Activated CD8-positive, alpha-beta T cell treated with anti-CD3 and anti-CD28 coated beads for 36 hours (primary cell): ENCODE data around the gene NPDC1. TPM values are rescaled to one million over a fixed set of nuclear protein-coding genes. Genes with fewer than 3 reads are reported as not detected.

Experiments used
- ATAC-seq: fragments of 200-7000 bp; cut with Tn5 transposase; one replicate; pipeline ENCODE4 v1.10.0; 2021; ENCODE audit warnings: mild to moderate bottlenecking, moderate library complexity
- CTCF ChIA-PET: fragments of 350-600 bp; sonication (Branson Sonifier 250); formaldehyde crosslinking; loops from one replicate; lab custom pipeline; 2021; ENCODE audit warnings: antibody characterized with exemption; lab: Charles Lee
- POLR2A ChIA-PET: fragments of 350-600 bp; sonication (Branson Sonifier 250); formaldehyde crosslinking; loops from one replicate; lab custom pipeline; 2021; ENCODE audit warnings: antibody characterized with exemption; lab: Charles Lee
- DNase-seq: peaks from one replicate; pipeline ENCODE4 v3.0.0-alpha.2; 2020
- H3K27ac Mint-ChIP-seq: one replicate; pipeline ENCODE4 v1.8.0; 2021; ENCODE audit warnings: mild to moderate bottlenecking, mixed read lengths
- H3K27me3 Mint-ChIP-seq: one replicate; pipeline ENCODE4 v1.8.0; 2021; ENCODE audit warnings: mixed read lengths
- H3K36me3 Mint-ChIP-seq: one replicate; pipeline ENCODE4 v1.8.0; 2021; ENCODE audit warnings: low read depth, mixed read lengths
- H3K4me1 Mint-ChIP-seq: one replicate; pipeline ENCODE4 v1.8.0; 2021; ENCODE audit warnings: low read depth, mixed read lengths
- H3K4me3 Mint-ChIP-seq: one replicate; pipeline ENCODE4 v1.8.0; 2021; ENCODE audit warnings: mild to moderate bottlenecking, moderate library complexity, mixed read lengths
- H3K9me3 Mint-ChIP-seq: one replicate; pipeline ENCODE4 v1.8.0; 2021; ENCODE audit warnings: mixed read lengths
- intact Hi-C: fragments of 100-400 bp; cut with micrococcal nuclease; formaldehyde crosslinking; loops from one replicate; pipeline ENCODE4 v1.10.0; 2022
- total RNA-seq, 2 experiments: library from RNA; stranded (reverse); gene quantifications; one replicate each; pipeline ENCODE4 v1.2.3, GENCODE V29; 2021
- TF ChIP-seq, protein P1 (sequence below): fragments of 200-600 bp; IDR thresholded peaks from one replicate; pipeline ENCODE4 v1.8.0; 2022; ENCODE audit warnings: antibody characterized with exemption, mild to moderate bottlenecking

NPDC1 gene
- total RNA-seq, 2 experiments from 2014 or later: 18.2 to 21.2 TPM

DNA sequence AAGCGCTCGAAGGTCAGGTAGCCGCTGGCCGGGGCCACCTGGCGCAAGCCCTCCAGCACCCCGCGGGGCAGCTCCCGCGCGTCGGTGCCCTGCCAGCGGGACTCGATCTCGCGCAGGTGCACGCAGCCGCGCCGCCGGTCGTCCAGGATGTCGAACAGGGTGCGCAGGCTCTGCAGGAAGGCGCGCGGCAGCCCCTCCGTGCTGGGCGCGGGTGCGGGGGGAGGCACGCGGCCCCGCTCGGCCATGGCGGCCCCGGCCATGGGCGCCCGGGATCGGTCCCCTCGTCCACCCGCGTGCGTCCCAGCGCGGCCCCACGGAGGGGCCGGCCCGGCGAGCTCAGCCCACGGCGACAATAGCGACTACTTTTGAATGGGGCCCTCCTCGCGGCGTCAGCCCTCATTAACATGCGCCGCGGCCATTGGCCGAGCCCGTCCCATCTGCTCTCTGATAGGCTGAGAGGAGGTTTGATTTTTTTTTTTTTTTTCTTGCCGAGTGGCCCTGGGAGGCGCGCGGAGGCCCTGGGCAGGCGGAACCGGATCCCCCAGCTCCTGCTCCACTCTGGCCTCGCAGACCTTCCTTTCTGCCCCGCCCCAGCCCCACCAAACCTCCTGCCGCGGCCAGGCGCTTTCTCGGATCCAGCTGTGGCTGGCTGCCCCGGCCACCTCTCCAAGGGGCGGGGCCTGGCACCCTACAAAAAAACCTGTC, 24.4 kb upstream of the NPDC1 start, which contains the start of gene SAPCD2:
SAPCD2 (minus strand) TSS at position 357 of the 705 bp plus-strand sequence; CDS start at position 260, 97 bp downstream.
- Mint-ChIP-seq H3K27ac (peak within 1 kb of the TSS; percentile 62), H3K4me3 (peak within 1 kb of the TSS; percentile 68), H3K4me1 (peaks cover 7% of the 10 kb centered on the region), H3K36me3 (no peaks in the 10 kb centered on the region), H3K9me3 (no peaks in the 10 kb centered on the region), H3K27me3 (peaks cover 1% of the 10 kb centered on the region)
- TF ChIP-seq, protein P1, sequence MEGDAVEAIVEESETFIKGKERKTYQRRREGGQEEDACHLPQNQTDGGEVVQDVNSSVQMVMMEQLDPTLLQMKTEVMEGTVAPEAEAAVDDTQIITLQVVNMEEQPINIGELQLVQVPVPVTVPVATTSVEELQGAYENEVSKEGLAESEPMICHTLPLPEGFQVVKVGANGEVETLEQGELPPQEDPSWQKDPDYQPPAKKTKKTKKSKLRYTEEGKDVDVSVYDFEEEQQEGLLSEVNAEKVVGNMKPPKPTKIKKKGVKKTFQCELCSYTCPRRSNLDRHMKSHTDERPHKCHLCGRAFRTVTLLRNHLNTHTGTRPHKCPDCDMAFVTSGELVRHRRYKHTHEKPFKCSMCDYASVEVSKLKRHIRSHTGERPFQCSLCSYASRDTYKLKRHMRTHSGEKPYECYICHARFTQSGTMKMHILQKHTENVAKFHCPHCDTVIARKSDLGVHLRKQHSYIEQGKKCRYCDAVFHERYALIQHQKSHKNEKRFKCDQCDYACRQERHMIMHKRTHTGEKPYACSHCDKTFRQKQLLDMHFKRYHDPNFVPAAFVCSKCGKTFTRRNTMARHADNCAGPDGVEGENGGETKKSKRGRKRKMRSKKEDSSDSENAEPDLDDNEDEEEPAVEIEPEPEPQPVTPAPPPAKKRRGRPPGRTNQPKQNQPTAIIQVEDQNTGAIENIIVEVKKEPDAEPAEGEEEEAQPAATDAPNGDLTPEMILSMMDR: no peak
- CTCF ChIA-PET: interaction anchor here (0.8 to 11.3 kb wide), 15 partner anchors 9 to 292 kb away, joined by 3 to 164 read pairs (median 5); partner anchors contain the start of genes ABCA2, FUT7, MAN1B1 and NPDC1
- POLR2A ChIA-PET: interaction anchor here (0.6 to 1.7 kb wide), 11 partner anchors 9 to 170 kb away, joined by 3 to 11 read pairs (median 3); partner anchors contain the start of genes MAN1B1 and TUBB4B
- DNase-seq: peak; percentile 92
- intact Hi-C loops: no loop called here
- ATAC-seq: peak; percentile 87

DNA sequence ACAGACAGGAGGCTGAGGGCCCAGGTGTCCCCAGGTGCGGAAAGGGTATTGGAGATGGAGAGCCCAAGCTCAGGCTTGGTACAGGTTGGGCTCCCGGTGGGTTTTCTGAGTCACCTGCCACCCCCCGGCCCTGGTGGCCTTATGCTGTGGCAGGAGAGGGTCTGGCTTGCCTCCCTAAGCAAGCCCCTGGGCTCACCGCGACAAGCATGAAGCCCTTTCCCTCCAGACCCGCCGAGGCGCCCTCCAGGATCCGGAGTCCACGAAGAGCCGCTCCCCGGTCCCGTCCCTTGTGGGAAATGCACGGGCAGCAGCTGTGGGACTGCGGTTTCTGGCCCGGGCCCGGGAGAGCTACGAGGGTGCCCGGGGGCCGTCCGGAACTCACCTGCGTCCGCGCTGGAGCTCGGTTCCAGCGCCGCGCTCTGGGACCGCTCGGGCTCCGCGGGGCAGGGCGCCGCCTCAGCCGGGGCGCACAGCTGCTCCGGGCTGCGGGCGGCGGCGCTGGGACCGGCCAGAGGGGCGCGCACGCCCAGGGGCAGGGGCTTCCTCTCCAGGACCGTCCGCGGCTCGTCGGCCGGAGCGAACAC, 23.6 kb upstream of the NPDC1 start:
- CTCF ChIA-PET: interaction anchor here (1.0 to 11.3 kb wide), 18 partner anchors 10 to 292 kb away, joined by 3 to 164 read pairs (median 6); partner anchors contain the start of genes ABCA2, ENTPD2, FUT7 and MAN1B1

GRCh38 chr9:137068539-137069507, 22.8 kb upstream of the NPDC1 start:
- Mint-ChIP-seq H3K27ac (no peak overlapping the region), H3K4me3 (peak overlapping the region; percentile 59), H3K36me3 (peaks cover 3% of the 10 kb centered on the region), H3K27me3 (peaks cover 1% of the 10 kb centered on the region), H3K4me1 (peaks cover 7% of the 10 kb centered on the region), H3K9me3 (no peaks in the 10 kb centered on the region)
- POLR2A ChIA-PET: interaction anchor here (0.6 to 1.7 kb wide), 10 partner anchors 8 to 227 kb away, joined by 3 to 11 read pairs (median 3); partner anchors contain the start of genes AJM1 and MAN1B1
- TF ChIP-seq, protein P1: no peak
- CTCF ChIA-PET: interaction anchor here (0.7 to 11.3 kb wide), 33 partner anchors 8 to 309 kb away, joined by 3 to 164 read pairs (median 5); partner anchors contain the start of genes ABCA2, ENTPD2, FUT7 and MAN1B1
- ATAC-seq (no peak), DNase-seq (no peak)
- intact Hi-C loops: no loop called here

More for the DNA sequence above, 23.6 kb upstream of the NPDC1 start:
- intact Hi-C loops: no loop called here
- no peaks in the 10 kb centered on the region for H3K36me3 Mint-ChIP-seq
- DNase-seq (no peak), ATAC-seq (no peak)
- POLR2A ChIA-PET: interaction anchor here (0.6 to 1.7 kb wide), 8 partner anchors 9 to 227 kb away, joined by 3 to 11 read pairs (median 4); partner anchors contain the start of genes AJM1 and MAN1B1
- H3K9me3 Mint-ChIP-seq: no peaks in the 10 kb centered on the region
- peak overlapping the region; percentile 59 for H3K4me3 Mint-ChIP-seq
- peaks cover 1% of the 10 kb centered on the region for H3K27me3 Mint-ChIP-seq
- peaks cover 7% of the 10 kb centered on the region for H3K4me1 Mint-ChIP-seq
- H3K27ac Mint-ChIP-seq: no peak overlapping the region
- TF ChIP-seq, protein P1: no peak

DNA sequence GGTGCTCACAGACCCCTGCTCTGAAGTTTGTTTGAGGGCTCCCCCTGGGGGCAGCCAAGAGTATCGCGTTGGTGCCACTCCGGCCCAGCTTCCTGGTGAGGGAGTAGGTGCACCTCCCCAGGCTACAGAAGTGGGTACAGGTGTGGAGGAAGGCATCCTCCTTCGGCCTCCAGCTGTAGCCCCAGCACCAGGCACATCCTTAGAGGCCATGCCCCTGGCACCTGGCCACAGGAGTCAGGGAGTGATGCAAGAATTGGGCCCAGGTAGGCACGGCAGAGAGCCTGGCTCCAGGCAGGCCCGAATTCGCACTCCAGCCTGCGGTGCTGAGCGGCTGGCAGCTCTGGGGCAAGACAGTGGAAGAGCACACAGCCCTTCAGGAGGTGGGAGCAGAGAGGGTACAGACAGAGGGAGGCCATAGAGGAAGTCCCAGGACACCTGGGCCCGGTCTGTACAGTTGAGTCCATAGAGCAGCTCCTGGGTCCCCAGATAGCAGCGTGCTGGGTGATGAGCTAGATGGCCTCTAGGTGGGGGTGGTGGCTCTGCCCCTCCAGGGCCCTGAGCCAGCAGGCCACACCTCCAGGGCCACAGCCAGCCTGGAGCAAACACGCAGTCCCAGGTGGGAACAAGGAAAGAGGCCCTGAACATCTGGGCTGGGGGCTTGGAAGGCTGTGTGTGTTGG, 22.0 kb upstream of the NPDC1 start:
- TF ChIP-seq, protein P1: peak; percentile 81
- ChIA-PET POLR2A (interaction anchor here (0.7 to 1.4 kb wide), 7 partner anchors 9 to 527 kb away, joined by 3 to 10 read pairs (median 3); partner anchors contain the start of genes MAN1B1 and NPDC1), CTCF (interaction anchor here (0.7 to 11.3 kb wide), 34 partner anchors 9 to 308 kb away, joined by 3 to 164 read pairs (median 5); partner anchors contain the start of genes ABCA2, ENTPD2, FBXW5 and FUT7)
- peaks cover 3% of the 10 kb centered on the region for H3K36me3 Mint-ChIP-seq
- H3K4me1 Mint-ChIP-seq: peaks cover 7% of the 10 kb centered on the region
- DNase-seq (peak; percentile 89), ATAC-seq (peak; percentile 70)
- intact Hi-C loops: no loop called here
- peak overlapping the region; percentile 33 for H3K4me3 Mint-ChIP-seq
- H3K27me3 Mint-ChIP-seq: peaks cover 1% of the 10 kb centered on the region
- H3K9me3 Mint-ChIP-seq: no peaks in the 10 kb centered on the region
- no peak overlapping the region for H3K27ac Mint-ChIP-seq
